Panc1 (cell line): ENCODE results near the gene GARS1. TPM values are rescaled to one million over a fixed set of nuclear protein-coding genes. Genes with fewer than 3 reads are reported as not detected.

Experiments
- ATAC-seq: fragments of 200-7000 bp; cut with Tn5 transposase; 2 replicates; pipeline ENCODE4 v1.9.1; 2020; ENCODE audit warnings: mild to moderate bottlenecking, moderate library complexity
- BruUV-seq: library from RNA; stranded (reverse); fragments of 400-500 nt; replicated peaks from 2 replicates; lab custom pipeline; 2021; lab: Mats Ljungman, UMichigan
- CTCF ChIA-PET: fragments of 300-600 bp; sonication (Branson Sonifier 250); formaldehyde crosslinking; loops from one replicate; lab custom pipeline; 2022; ENCODE audit warnings: antibody characterized with exemption; lab: Charles Lee
- POLR2A ChIA-PET: fragments of 300-600 bp; sonication (Branson Sonifier 250); formaldehyde crosslinking; loops from one replicate; lab custom pipeline; 2022; ENCODE audit warnings: antibody characterized with exemption; lab: Charles Lee
- DNase-seq: peaks from one replicate; pipeline ENCODE4 v3.0.0-alpha.2; 2010; ENCODE audit warnings: low read depth, low spot score
- H3K27ac ChIP-seq: 2 replicates; pipeline ENCODE4 v1.5.1; 2011; ENCODE audit warnings: mild to moderate bottlenecking, low read length, inconsistent platforms
- H3K27me3 ChIP-seq: fragments of 200-500 bp; sonication (Bioruptor generic); 2 replicates; pipeline ENCODE4 v1.6.0; 2014; ENCODE audit warnings: low read length, inconsistent platforms; ENCODE audit not compliant: control insufficient read depth, insufficient read depth
- H3K36me3 ChIP-seq: fragments of 200-500 bp; sonication (Bioruptor generic); 2 replicates; pipeline ENCODE4 v1.5.1; 2014; ENCODE audit warnings: inconsistent platforms, mild to moderate bottlenecking, low read length, moderate library complexity; ENCODE audit not compliant: control insufficient read depth, insufficient read depth
- H3K4me1 ChIP-seq: 2 replicates; pipeline ENCODE4 v1.5.1; 2011; ENCODE audit warnings: inconsistent platforms, mild to moderate bottlenecking, low read length, moderate library complexity; ENCODE audit not compliant: control insufficient read depth, insufficient read depth
- H3K4me3 ChIP-seq, 2 experiments: 2 replicates each; pipeline ENCODE4 v1.5.1; 2011 to 2012; ENCODE audit warnings: low read depth in 2 of 2, low read length in 2 of 2, mild to moderate bottlenecking in 2 of 2, inconsistent platforms in 1 of 2, moderate library complexity in 1 of 2
- H3K9me3 ChIP-seq: fragments of 200-500 bp; sonication (Bioruptor generic); 2 replicates; pipeline ENCODE4 v1.5.1; 2014; ENCODE audit warnings: low read depth, mild to moderate bottlenecking, inconsistent platforms, low read length, moderate library complexity; ENCODE audit not compliant: control insufficient read depth, insufficient read depth
- POLR2AphosphoS5 ChIP-seq: IDR thresholded peaks from 2 replicates; pipeline ENCODE4 v1.6.1; 2012; ENCODE audit warnings: mild to moderate bottlenecking, low read depth, low read length, moderate library complexity
- REST ChIP-seq, 2 experiments: IDR thresholded peaks; 2 replicates each; pipeline ENCODE4 v1.6.1; 2011 to 2012; ENCODE audit warnings: low read depth in 2 of 2, control low read depth in 1 of 2, low read length in 1 of 2, mild to moderate bottlenecking in 1 of 2, moderate library complexity in 1 of 2; ENCODE audit not compliant: insufficient read depth in 1 of 2
- SIN3A ChIP-seq: IDR thresholded peaks from 2 replicates; pipeline ENCODE4 v1.6.1; 2012; ENCODE audit warnings: low read depth, mild to moderate bottlenecking, low read length, moderate library complexity, borderline replicate concordance; ENCODE audit not compliant: insufficient read depth
- TCF7L2 ChIP-seq: IDR thresholded peaks from 2 replicates; pipeline ENCODE4 v1.6.1; 2011; ENCODE audit warnings: mild to moderate bottlenecking, low read depth, low read length, inconsistent platforms
- in situ Hi-C: cut with HindIII; loops from 2 replicates; pipeline ENCODE4 v1.10.0; 2016; ENCODE audit warnings: low sequenced_read_pairs, low pct_unique_long_range_greater_than_20kb
- intact Hi-C: fragments of 100-400 bp; cut with micrococcal nuclease; formaldehyde crosslinking; loops from one replicate; pipeline ENCODE4 v1.10.0; 2022; ENCODE audit not compliant: unreplicated experiment
- total RNA-seq: library from RNA; stranded (reverse); gene quantifications from one replicate; pipeline ENCODE4 v1.2.1, GENCODE V29; 2021; ENCODE audit not compliant: unreplicated experiment
- TF ChIP-seq, protein P1 (sequence below): fragments of 450-650 bp; IDR thresholded peaks from 2 replicates; pipeline ENCODE4 v1.5.1; 2017; ENCODE audit warnings: mild to moderate bottlenecking

GARS1 gene
- total RNA-seq, 1 experiment from 2014 or later = 271 TPM

DNA sequence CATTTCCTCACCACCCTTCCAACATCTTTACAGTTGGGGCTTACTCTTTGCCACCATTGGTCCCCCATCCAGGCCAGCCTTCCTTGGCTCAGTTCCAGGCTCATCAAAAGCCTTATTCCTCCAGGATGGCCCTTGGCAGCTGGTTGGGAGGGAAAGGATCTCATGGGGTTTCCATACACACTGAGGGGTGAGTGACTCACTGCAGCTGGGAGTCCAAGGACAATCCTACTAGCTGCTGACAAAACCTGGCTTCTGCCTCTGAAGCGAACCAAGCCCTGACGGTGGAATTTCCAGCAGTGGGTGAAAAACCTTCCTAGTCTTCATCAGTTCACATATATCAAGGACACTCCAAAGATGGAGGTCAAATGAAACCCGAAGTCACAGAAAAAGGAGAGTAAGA lies 64.6 kb downstream of the GARS1 start:
- H3K4me3 ChIP-seq = no peak overlapping the region
- no peaks in the 10 kb centered on the region for H3K9me3 ChIP-seq
- intact Hi-C loops = no loop called here
- H3K27me3 ChIP-seq = peaks cover 4% of the 10 kb centered on the region; the same call in 1 of the 2 replicates
- CTCF ChIA-PET = no interaction called here
- no peak for ATAC-seq
- POLR2A ChIA-PET = no interaction called here
- no peak for DNase-seq
- H3K4me1 ChIP-seq = no peaks in the 10 kb centered on the region
- H3K27ac ChIP-seq = no peak overlapping the region
- no TSS peak for BruUV-seq
- H3K36me3 ChIP-seq = no peaks in the 10 kb centered on the region
- in situ Hi-C loops = no loop called here
- TF ChIP-seq, protein P1, sequence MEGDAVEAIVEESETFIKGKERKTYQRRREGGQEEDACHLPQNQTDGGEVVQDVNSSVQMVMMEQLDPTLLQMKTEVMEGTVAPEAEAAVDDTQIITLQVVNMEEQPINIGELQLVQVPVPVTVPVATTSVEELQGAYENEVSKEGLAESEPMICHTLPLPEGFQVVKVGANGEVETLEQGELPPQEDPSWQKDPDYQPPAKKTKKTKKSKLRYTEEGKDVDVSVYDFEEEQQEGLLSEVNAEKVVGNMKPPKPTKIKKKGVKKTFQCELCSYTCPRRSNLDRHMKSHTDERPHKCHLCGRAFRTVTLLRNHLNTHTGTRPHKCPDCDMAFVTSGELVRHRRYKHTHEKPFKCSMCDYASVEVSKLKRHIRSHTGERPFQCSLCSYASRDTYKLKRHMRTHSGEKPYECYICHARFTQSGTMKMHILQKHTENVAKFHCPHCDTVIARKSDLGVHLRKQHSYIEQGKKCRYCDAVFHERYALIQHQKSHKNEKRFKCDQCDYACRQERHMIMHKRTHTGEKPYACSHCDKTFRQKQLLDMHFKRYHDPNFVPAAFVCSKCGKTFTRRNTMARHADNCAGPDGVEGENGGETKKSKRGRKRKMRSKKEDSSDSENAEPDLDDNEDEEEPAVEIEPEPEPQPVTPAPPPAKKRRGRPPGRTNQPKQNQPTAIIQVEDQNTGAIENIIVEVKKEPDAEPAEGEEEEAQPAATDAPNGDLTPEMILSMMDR = no peak
- TF ChIP-seq TCF7L2 = no peak
- TF ChIP-seq POLR2AphosphoS5 = no peak
- TF ChIP-seq SIN3A = no peak
- no peak for TF ChIP-seq REST (IDR thresholded peaks at IDR 0.05; ENCODE audit: insufficient read depth in 1 of 2, low read depth in 2 of 2, low read length in 1 of 2)

DNA sequence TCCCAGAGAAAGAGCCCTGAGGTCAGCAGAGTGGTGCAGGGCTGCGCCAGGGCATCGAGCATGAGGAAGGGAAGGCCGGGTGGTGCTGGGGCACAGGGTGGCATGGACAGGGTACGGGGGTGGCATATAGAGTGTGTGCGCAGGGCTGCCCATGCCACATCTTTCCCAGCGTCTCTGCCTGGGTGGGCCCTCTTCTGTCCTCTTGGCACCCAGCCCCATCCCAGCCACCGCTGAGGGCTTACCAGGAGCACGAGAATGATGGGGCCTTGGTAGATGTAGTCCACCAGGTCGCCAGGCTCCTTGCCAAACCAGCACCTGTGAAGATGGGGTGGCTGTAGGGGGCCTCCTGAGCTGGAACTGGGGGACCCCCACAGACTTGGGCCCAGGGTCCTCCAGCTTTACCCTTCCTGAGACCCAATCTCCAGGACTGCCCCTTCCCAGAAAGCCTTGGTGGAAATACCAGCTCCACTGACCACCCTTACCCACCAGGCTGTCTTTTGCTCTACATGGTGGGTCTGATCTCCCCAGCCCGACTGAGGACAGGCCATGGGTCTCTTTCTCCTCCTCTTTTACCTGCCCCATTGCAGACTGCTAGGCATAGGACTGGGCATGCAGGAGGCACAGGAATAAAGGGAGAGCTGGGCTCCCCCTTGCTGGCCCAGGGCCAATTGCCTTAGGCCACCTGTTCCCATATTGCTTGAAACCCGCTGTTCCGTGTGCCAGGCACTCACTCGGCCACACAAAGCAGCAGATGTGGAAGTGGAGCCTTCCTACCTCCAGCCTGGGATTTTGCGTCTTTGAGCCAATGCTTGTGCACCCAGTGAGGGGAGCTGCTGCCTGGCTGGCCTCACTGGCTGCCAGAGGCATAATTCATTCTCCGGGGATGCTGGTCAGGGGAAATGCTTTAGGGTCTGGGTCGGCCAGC lies 65.9 kb downstream of the GARS1 start:
- in situ Hi-C loops = no loop called here
- intact Hi-C loops = no loop called here
- DNase-seq (no peak), ATAC-seq (no peak; the same call in 1 of the 2 replicates)
- peaks cover 4% of the 10 kb centered on the region; the same call in 1 of the 2 replicates for H3K27me3 ChIP-seq
- TF ChIP-seq POLR2AphosphoS5 (no peak), TCF7L2 (no peak), SIN3A (no peak), REST (IDR thresholded peaks at IDR 0.05; ENCODE audit: insufficient read depth in 1 of 2, low read depth in 2 of 2, low read length in 1 of 2) (no peak)
- TF ChIP-seq, protein P1 = no peak
- no peak overlapping the region for H3K4me3 ChIP-seq
- H3K4me1 ChIP-seq = no peaks in the 10 kb centered on the region
- ChIA-PET CTCF (no interaction called here), POLR2A (no interaction called here)
- H3K27ac ChIP-seq = no peak overlapping the region
- H3K36me3 ChIP-seq = no peaks in the 10 kb centered on the region
- H3K9me3 ChIP-seq = no peaks in the 10 kb centered on the region
- BruUV-seq = no TSS peak
